ENCODE data around the gene MTCH1. TPM values are rescaled to one million over a fixed set of nuclear protein-coding genes. Genes with fewer than 3 reads are reported as not detected.

MTCH1 gene
- total RNA-seq, 1 experiment from 2014 or later = 161 TPM

- ChIA-PET CTCF (no interaction called here), RAD21 (ENCODE audit: low non-redundant PET in 1 of 2, low total read pairs in 2 of 2, uncharacterized antibody in 2 of 2, unreplicated experiment in 2 of 2) (no interaction called here), POLR2A (no interaction called here)
- H3K27ac ChIP-seq (ENCODE audit: low read depth, low read length) = no peak overlapping the region
- H3K27me3 ChIP-seq (ENCODE audit: insufficient read depth, low read length) = no peaks in the 10 kb centered on the region
- H3K4me2 ChIP-seq (ENCODE audit: low read length) = no peak overlapping the region
- no peaks in the 10 kb centered on the region for H4K20me1 ChIP-seq (ENCODE audit: insufficient read depth)
- no TSS peak for BruUV-seq (replicated peaks)
- no peaks in the 10 kb centered on the region for H3K79me2 ChIP-seq (ENCODE audit: insufficient read depth, low read length)
- no peak overlapping the region for H3K4me3 ChIP-seq (replicated peaks in 1 of 2; ENCODE audit: low read depth in 1 of 2, low read length in 2 of 2)
- no peaks in the 10 kb centered on the region for H3K9me2 ChIP-seq (ENCODE audit: insufficient read depth)
- H2AFZ ChIP-seq (ENCODE audit: low read depth, low read length, poor library complexity, severe bottlenecking) = no peak overlapping the region
- H3K4me1 ChIP-seq (ENCODE audit: control insufficient read depth in 1 of 2, insufficient read depth in 2 of 2, low read length in 2 of 2) = no peaks in the 10 kb centered on the region
- H3K9me3 ChIP-seq (ENCODE audit: control insufficient read depth in 1 of 2, insufficient read depth in 1 of 2, low read depth in 1 of 2, low read length in 2 of 2) = no peaks in the 10 kb centered on the region
- intact Hi-C loops (cut with micrococcal nuclease) = no loop called here
- DNase-seq (ENCODE audit: low read depth, low spot score) (no peak), ATAC-seq (no peak)
- H3K36me3 ChIP-seq (ENCODE audit: control insufficient read depth in 1 of 2, insufficient read depth in 2 of 2, low read length in 2 of 2) = no peaks in the 10 kb centered on the region
- no peak overlapping the region for H3K9ac ChIP-seq (ENCODE audit: low read length)
- TF ChIP-seq, protein P1, sequence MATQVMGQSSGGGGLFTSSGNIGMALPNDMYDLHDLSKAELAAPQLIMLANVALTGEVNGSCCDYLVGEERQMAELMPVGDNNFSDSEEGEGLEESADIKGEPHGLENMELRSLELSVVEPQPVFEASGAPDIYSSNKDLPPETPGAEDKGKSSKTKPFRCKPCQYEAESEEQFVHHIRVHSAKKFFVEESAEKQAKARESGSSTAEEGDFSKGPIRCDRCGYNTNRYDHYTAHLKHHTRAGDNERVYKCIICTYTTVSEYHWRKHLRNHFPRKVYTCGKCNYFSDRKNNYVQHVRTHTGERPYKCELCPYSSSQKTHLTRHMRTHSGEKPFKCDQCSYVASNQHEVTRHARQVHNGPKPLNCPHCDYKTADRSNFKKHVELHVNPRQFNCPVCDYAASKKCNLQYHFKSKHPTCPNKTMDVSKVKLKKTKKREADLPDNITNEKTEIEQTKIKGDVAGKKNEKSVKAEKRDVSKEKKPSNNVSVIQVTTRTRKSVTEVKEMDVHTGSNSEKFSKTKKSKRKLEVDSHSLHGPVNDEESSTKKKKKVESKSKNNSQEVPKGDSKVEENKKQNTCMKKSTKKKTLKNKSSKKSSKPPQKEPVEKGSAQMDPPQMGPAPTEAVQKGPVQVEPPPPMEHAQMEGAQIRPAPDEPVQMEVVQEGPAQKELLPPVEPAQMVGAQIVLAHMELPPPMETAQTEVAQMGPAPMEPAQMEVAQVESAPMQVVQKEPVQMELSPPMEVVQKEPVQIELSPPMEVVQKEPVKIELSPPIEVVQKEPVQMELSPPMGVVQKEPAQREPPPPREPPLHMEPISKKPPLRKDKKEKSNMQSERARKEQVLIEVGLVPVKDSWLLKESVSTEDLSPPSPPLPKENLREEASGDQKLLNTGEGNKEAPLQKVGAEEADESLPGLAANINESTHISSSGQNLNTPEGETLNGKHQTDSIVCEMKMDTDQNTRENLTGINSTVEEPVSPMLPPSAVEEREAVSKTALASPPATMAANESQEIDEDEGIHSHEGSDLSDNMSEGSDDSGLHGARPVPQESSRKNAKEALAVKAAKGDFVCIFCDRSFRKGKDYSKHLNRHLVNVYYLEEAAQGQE (IDR thresholded peaks at IDR 0.05; ENCODE audit: low read depth) = no peak
Observed at GRCh38 chr6:37004044-37004980, 18.3 kb upstream of the MTCH1 start.

GRCh38 chr6:36999751-37000125 is 13.7 kb upstream of the MTCH1 start:
- intact Hi-C loops (cut with micrococcal nuclease) = no loop called here
- RAD21 ChIA-PET (ENCODE audit: low non-redundant PET in 1 of 2, low total read pairs in 2 of 2, uncharacterized antibody in 2 of 2, unreplicated experiment in 2 of 2) = no interaction called here
- no peak overlapping the region for H2AFZ ChIP-seq (ENCODE audit: low read depth, low read length, poor library complexity, severe bottlenecking)
- no peaks in the 10 kb centered on the region for H3K79me2 ChIP-seq (ENCODE audit: insufficient read depth, low read length)
- CTCF ChIA-PET = no interaction called here
- no peak overlapping the region for H3K9ac ChIP-seq (ENCODE audit: low read length)
- H3K27ac ChIP-seq (ENCODE audit: low read depth, low read length) = no peak overlapping the region
- no peak for ATAC-seq
- POLR2A ChIA-PET = no interaction called here
- H3K9me2 ChIP-seq (ENCODE audit: insufficient read depth) = no peaks in the 10 kb centered on the region
- H3K27me3 ChIP-seq (ENCODE audit: insufficient read depth, low read length) = no peaks in the 10 kb centered on the region
- no peaks in the 10 kb centered on the region for H4K20me1 ChIP-seq (ENCODE audit: insufficient read depth)
- DNase-seq (ENCODE audit: low read depth, low spot score) = no peak
- no peak overlapping the region for H3K4me2 ChIP-seq (ENCODE audit: low read length)
- H3K4me1 ChIP-seq (ENCODE audit: control insufficient read depth in 1 of 2, insufficient read depth in 2 of 2, low read length in 2 of 2) = no peaks in the 10 kb centered on the region
- no peak overlapping the region for H3K4me3 ChIP-seq (replicated peaks in 1 of 2; ENCODE audit: low read depth in 1 of 2, low read length in 2 of 2)
- no peaks in the 10 kb centered on the region for H3K9me3 ChIP-seq (ENCODE audit: control insufficient read depth in 1 of 2, insufficient read depth in 1 of 2, low read depth in 1 of 2, low read length in 2 of 2)
- no TSS peak for BruUV-seq (replicated peaks)
- H3K36me3 ChIP-seq (ENCODE audit: control insufficient read depth in 1 of 2, insufficient read depth in 2 of 2, low read length in 2 of 2) = no peaks in the 10 kb centered on the region
- TF ChIP-seq ZNF274 (IDR thresholded peaks at IDR 0.05; ENCODE audit: low read depth, low read length) (no peak), FOSL1 (IDR thresholded peaks at IDR 0.05; ENCODE audit: low read depth) (no peak), CTCF (IDR thresholded peaks at IDR 0.05 in 2 of 3, conservative IDR thresholded peaks at IDR 0.05 in 1 of 3; ENCODE audit: borderline replicate concordance in 1 of 3, insufficient read depth in 1 of 3, low read depth in 2 of 3, low read length in 2 of 3) (no peak), EGR1 (IDR thresholded peaks at IDR 0.05; ENCODE audit: low read depth) (no peak), CEBPB (IDR thresholded peaks at IDR 0.05; ENCODE audit: low read depth) (no peak), TCF7L2 (IDR thresholded peaks at IDR 0.05; ENCODE audit: borderline replicate concordance, extremely low read depth, insufficient read depth, insufficient read length) (no peak), EZH2 (IDR thresholded peaks at IDR 0.05) (no peak), YY1 (IDR thresholded peaks at IDR 0.05; ENCODE audit: extremely low read depth, insufficient replicate concordance, low read depth, low read length) (no peak), EZH2phosphoT487 (IDR thresholded peaks at IDR 0.05; ENCODE audit: borderline replicate concordance) (no peak), POLR2AphosphoS5 (IDR thresholded peaks at IDR 0.05; ENCODE audit: low read depth, low read length) (no peak)

Data from HCT116 (cell line).